ENCODE data around the gene PDGFRB. TPM values are rescaled to one million over a fixed set of nuclear protein-coding genes. Genes with fewer than 3 reads are reported as not detected.

PDGFRB gene
- total and polyA plus RNA-seq, 7 donors = 14.6 to 56.0 (median 34.0) TPM

- H3K27me3 ChIP-seq (ENCODE audit: insufficient read depth in 3 of 3, low read length in 2 of 3) = peaks cover 0 to 7% (median 0%) of the 10 kb centered on the region in 3 donors
- no peaks in the 10 kb centered on the region for H3K36me3 ChIP-seq (ENCODE audit: insufficient read depth in 1 of 2, low read depth in 1 of 2)
- intact Hi-C loops (cut with DNase I) = no loop called here
- H3K4me3 ChIP-seq = no peak overlapping the region
- peaks cover 14% of the 10 kb centered on the region for H3K4me1 ChIP-seq
- no peak for DNase-seq
- no peak overlapping the region for H3K27ac ChIP-seq
- no peak for ATAC-seq
- H3K9me3 ChIP-seq = no peaks in the 10 kb centered on the region
- TF ChIP-seq CTCF (IDR thresholded peaks at IDR 0.05) = no peak
- 58 to 69% (median 60%) methylated on average over 2 of the region's 2 CpGs for WGBS, 3 donors
Observed at GRCh38 chr5:150190987-150191386, 35.3 kb upstream of the PDGFRB start.

- H3K4me1 ChIP-seq = peaks cover 14% of the 10 kb centered on the region
- no peaks in the 10 kb centered on the region for H3K9me3 ChIP-seq
- DNase-seq (no peak), ATAC-seq (peak in 1 of 4 donors; percentile 14)
- H3K27ac ChIP-seq = no peak overlapping the region
- TF ChIP-seq CTCF (IDR thresholded peaks at IDR 0.05) = no peak
- intact Hi-C loops (cut with DNase I) = no loop called here
- no peaks in the 10 kb centered on the region for H3K36me3 ChIP-seq (ENCODE audit: insufficient read depth in 1 of 2, low read depth in 1 of 2)
- 46 to 59% (median 57%) methylated on average over 14 to 16 of the region's 16 CpGs for WGBS, 3 donors
- peaks cover 0 to 7% (median 0%) of the 10 kb centered on the region in 3 donors for H3K27me3 ChIP-seq (ENCODE audit: insufficient read depth in 3 of 3, low read length in 2 of 3)
- no peak overlapping the region for H3K4me3 ChIP-seq
Observed at GRCh38 chr5:150190503-150190979, 34.9 kb upstream of the PDGFRB start.

- ATAC-seq (peak in 3 of 4 donors; percentile 40 to 56 (median 45)), DNase-seq (no peak)
- Histone ChIP-seq H3K36me3 (ENCODE audit: insufficient read depth in 1 of 2, low read depth in 1 of 2) (no peaks in the 10 kb centered on the region), H3K27me3 (ENCODE audit: insufficient read depth in 3 of 3, low read length in 2 of 3) (peaks cover 0 to 7% (median 0%) of the 10 kb centered on the region in 3 donors), H3K9me3 (no peaks in the 10 kb centered on the region), H3K4me1 (peaks cover 14% of the 10 kb centered on the region), H3K4me3 (peak within 1 kb of the TSS; percentile 45), H3K27ac (no peak within 1 kb of the TSS)
- TF ChIP-seq CTCF (IDR thresholded peaks at IDR 0.05) = no peak
- WGBS, 3 donors = 7 to 10% (median 7%) methylated on average over 48 to 58 of the region's 58 CpGs
- intact Hi-C loops (cut with DNase I) = no loop called here
Observed at GRCh38 chr5:150189728-150190502, 34.3 kb upstream of the PDGFRB start, which contains the start of gene SLC6A7. Gene SLC6A7, plus strand, starts transcription at chr5:150190062. Its CDS starts 266 bp downstream, at chr5:150190328.

- ATAC-seq (no peak), DNase-seq (no peak)
- Histone ChIP-seq H3K4me3 (no peak overlapping the region), H3K4me1 (peaks cover 14% of the 10 kb centered on the region), H3K36me3 (ENCODE audit: insufficient read depth in 1 of 2, low read depth in 1 of 2) (no peaks in the 10 kb centered on the region), H3K27me3 (ENCODE audit: insufficient read depth in 3 of 3, low read length in 2 of 3) (peaks cover 0 to 7% (median 0%) of the 10 kb centered on the region in 3 donors), H3K27ac (no peak overlapping the region), H3K9me3 (no peaks in the 10 kb centered on the region)
- intact Hi-C loops (cut with DNase I) = no loop called here
- 84 to 92% (median 85%) methylated on average over 3 of the region's 3 CpGs for WGBS, 3 donors
- TF ChIP-seq CTCF (IDR thresholded peaks at IDR 0.05) = no peak
Observed at GRCh38 chr5:150189326-150189725, 33.7 kb upstream of the PDGFRB start.
